K562 (cell line): ENCODE data around the gene YARS1. TPM values are rescaled to one million over a fixed set of nuclear protein-coding genes. Genes with fewer than 3 reads are reported as not detected.

Experiments used
- ATF1 ChIP-seq, 2 experiments: fragments of 450-650 bp in 1 of 2; IDR thresholded peaks; 2 replicates each; pipeline ENCODE4 v1.6.1; 2016; ENCODE audit warnings: missing compliant biosample characterization in 1 of 2, missing genetic modification characterization in 1 of 2
- CBX3 ChIP-seq, 2 experiments: IDR thresholded peaks; 1 replicate in 1 of 2; 2 replicates in 1 of 2; pipeline ENCODE4 v1.6.1; 2012; ENCODE audit warnings: inconsistent platforms in 2 of 2, low read length in 2 of 2, borderline replicate concordance in 1 of 2, control low read depth in 1 of 2
- CHD1 ChIP-seq: fragments of 200-600 bp; sonication (generic); IDR thresholded peaks from one replicate; pipeline ENCODE4 v1.6.1; 2012; ENCODE audit warnings: mild to moderate bottlenecking, moderate library complexity, low read length, inconsistent platforms
- FOXA3 ChIP-seq, 2 experiments: fragments of 450-650 bp in 1 of 2; sonication (generic) in 1 of 2; formaldehyde crosslinking; IDR thresholded peaks in 1 of 2; conservative IDR thresholded peaks in 1 of 2; 2 replicates each; pipeline versions ENCODE4 v1.4.0 to v1.8.0; 2020 to 2022; ENCODE audit warnings: mild to moderate bottlenecking in 2 of 2, missing genetic modification reagents in 1 of 2
- FOXK1 ChIP-seq: sonication (generic); formaldehyde crosslinking; IDR thresholded peaks from 2 replicates; pipeline ENCODE4 v1.8.0; 2022; ENCODE audit warnings: missing genetic modification reagents, mild to moderate bottlenecking, borderline replicate concordance
- HMGN3 ChIP-seq: IDR thresholded peaks from 2 replicates; pipeline ENCODE4 v1.6.1; 2011; ENCODE audit warnings: borderline replicate concordance, low read depth, mild to moderate bottlenecking, mixed read lengths, low read length; ENCODE audit not compliant: insufficient read length; ENCODE audit errors: extremely low read depth
- HNRNPK ChIP-seq: fragments of 200-400 bp; formaldehyde crosslinking; IDR thresholded peaks from one replicate; pipeline ENCODE4 v1.6.1; 2018; ENCODE audit warnings: mild to moderate bottlenecking, low read depth, low read length; ENCODE audit not compliant: poor library complexity, severe bottlenecking
- KHSRP ChIP-seq: fragments of 450-650 bp; IDR thresholded peaks from 2 replicates; pipeline ENCODE4 v1.6.1; 2017
- LARP7 ChIP-seq: fragments of 450-650 bp; IDR thresholded peaks from 2 replicates; pipeline ENCODE4 v1.6.1; 2016
- TEAD1 ChIP-seq, 2 experiments: fragments of 450-650 bp in 1 of 2; sonication (generic) in 1 of 2; formaldehyde crosslinking; IDR thresholded peaks; 2 replicates each; pipeline versions ENCODE4 v1.4.0 to v1.8.0; 2020 to 2022; ENCODE audit warnings: mild to moderate bottlenecking in 2 of 2, missing genetic modification reagents in 1 of 2
- ZBTB5 ChIP-seq: fragments of 450-650 bp; IDR thresholded peaks from 2 replicates; pipeline ENCODE4 v1.6.1; 2017; ENCODE audit warnings: antibody characterized with exemption
- ZNF778 ChIP-seq: fragments of 450-650 bp; formaldehyde crosslinking; IDR thresholded peaks from 2 replicates; pipeline ENCODE4 v1.4.0; 2020; ENCODE audit warnings: mild to moderate bottlenecking, moderate library complexity
- polyA plus RNA-seq, 8 experiments: library from polyadenylated mRNA; depleted of rRNA in 4 of 8; stranded (reverse) in 5 of 8; unstranded in 3 of 8; fragments of >200 nt; fragmentation: Nextera tagmentation in 2 of 8; fragmentation: Illumina TruSeq in 1 of 8; extraction: Ambion mirVana in 2 of 8; extraction: Trizol in 1 of 8; gene quantifications; 2 replicates each; pipeline versions ENCODE4 v1.2.1 to v1.2.3, GENCODE V29; 2011 to 2014; ENCODE audit warnings: inconsistent platforms in 1 of 8, missing spikeins in 1 of 8
- total RNA-seq, 7 experiments: library from RNA; depleted of rRNA in 6 of 7; stranded (reverse); fragments of >200 nt in 6 of 7; fragmentation: Illumina TruSeq in 2 of 7; extraction: Trizol in 2 of 7; gene quantifications; 2 replicates each; pipeline versions ENCODE4 v1.2.1 to v1.2.3, GENCODE V29; 2011 to 2021; ENCODE audit warnings: low replicate concordance in 1 of 7
- TF ChIP-seq, protein P1 (sequence below): conservative IDR thresholded peaks from 2 replicates; pipeline ENCODE4 v1.6.1; 2011; ENCODE audit warnings: low read depth, mild to moderate bottlenecking, low read length; ENCODE audit not compliant: control insufficient read depth
- TF ChIP-seq, protein P2 (sequence below), 2 experiments: fragments of 450-650 bp; IDR thresholded peaks; 2 replicates each; pipeline ENCODE4 v1.6.1; 2016; ENCODE audit warnings: mild to moderate bottlenecking in 2 of 2, borderline replicate concordance in 1 of 2, low read depth in 1 of 2, moderate library complexity in 1 of 2

The YARS1 gene
- total and polyA plus RNA-seq, 9 of the 15 experiments (the other 6 are each of a cell fraction or from before 2014, with no cell fraction given): 66.2 to 336 (median 201) TPM

DNA sequence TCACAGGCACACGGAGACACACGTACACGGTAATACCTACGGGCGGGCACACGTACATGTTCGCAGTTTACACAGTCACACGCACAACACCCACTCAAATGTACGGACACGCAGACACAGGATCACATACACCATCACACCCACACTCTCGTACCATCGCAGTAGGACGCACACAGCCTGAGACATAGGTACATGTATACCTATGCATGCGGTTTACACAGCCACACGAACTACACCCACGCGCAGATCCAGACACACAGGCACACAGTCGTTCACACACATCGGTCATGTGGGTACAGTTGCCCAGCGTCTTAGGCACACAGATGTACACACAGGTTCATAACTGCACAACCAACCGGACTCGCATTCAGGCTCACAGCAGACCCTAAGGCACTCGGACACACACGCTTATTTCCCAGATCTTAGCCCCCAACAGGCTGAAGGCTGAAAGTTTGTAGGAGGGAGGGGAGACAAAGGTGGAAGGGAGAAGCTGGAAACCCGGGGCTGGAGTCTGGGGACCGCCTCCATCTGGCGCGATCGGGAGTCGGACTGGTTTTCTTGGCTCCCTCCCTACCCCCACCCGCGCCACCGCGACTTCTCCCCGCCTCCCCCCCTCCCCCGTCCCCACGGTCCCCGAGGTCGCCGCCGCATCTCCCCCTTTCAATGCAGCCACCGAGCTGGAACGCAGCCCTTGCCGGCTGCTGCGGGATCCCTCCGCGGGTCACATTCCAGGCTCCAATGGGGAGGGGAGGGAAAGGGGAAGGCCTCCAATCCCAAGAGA, 62.7 kb downstream of the YARS1 start (continued):
- TF ChIP-seq, protein P1, sequence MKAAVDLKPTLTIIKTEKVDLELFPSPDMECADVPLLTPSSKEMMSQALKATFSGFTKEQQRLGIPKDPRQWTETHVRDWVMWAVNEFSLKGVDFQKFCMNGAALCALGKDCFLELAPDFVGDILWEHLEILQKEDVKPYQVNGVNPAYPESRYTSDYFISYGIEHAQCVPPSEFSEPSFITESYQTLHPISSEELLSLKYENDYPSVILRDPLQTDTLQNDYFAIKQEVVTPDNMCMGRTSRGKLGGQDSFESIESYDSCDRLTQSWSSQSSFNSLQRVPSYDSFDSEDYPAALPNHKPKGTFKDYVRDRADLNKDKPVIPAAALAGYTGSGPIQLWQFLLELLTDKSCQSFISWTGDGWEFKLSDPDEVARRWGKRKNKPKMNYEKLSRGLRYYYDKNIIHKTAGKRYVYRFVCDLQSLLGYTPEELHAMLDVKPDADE: 0 out of 2 replicates have a peak, but pooled peaks have one; percentile 8
- TF ChIP-seq HNRNPK (no peak), ZNF778 (CRISPR knock-in tag) (no peak), CBX3 (IDR thresholded peaks at IDR 0.05; ENCODE audit: borderline replicate concordance in 1 of 2, low read length in 2 of 2) (0 out of 3 replicates have a peak, but pooled peaks of 1 of the 2 experiments have one; percentile 17), TEAD1 (CRISPR knock-in tag; IDR thresholded peaks at IDR 0.05) (no peak), ATF1 (CRISPR knock-in tag; IDR thresholded peaks at IDR 0.05) (no peak), ATF1 (tag; IDR thresholded peaks at IDR 0.05) (peak; percentile 53; the same call in 1 of the 2 replicates), FOXK1 (CRISPR knock-in tag) (peak; percentile 76; the same call in 1 of the 2 replicates), LARP7 (peak; percentile 65; the same call in 1 of the 2 replicates), ZBTB5 (no peak), KHSRP (peak; percentile 31; the same call in 1 of the 2 replicates), HMGN3 (no peak), CHD1 (peak; percentile 95), FOXA3 (CRISPR knock-in tag; conservative IDR thresholded peaks at IDR 0.05 in 1 of 2, IDR thresholded peaks at IDR 0.05 in 1 of 2) (0 out of 4 replicates have a peak, but pooled peaks of 1 of the 2 experiments have one; percentile 61)
- TF ChIP-seq, protein P2, sequence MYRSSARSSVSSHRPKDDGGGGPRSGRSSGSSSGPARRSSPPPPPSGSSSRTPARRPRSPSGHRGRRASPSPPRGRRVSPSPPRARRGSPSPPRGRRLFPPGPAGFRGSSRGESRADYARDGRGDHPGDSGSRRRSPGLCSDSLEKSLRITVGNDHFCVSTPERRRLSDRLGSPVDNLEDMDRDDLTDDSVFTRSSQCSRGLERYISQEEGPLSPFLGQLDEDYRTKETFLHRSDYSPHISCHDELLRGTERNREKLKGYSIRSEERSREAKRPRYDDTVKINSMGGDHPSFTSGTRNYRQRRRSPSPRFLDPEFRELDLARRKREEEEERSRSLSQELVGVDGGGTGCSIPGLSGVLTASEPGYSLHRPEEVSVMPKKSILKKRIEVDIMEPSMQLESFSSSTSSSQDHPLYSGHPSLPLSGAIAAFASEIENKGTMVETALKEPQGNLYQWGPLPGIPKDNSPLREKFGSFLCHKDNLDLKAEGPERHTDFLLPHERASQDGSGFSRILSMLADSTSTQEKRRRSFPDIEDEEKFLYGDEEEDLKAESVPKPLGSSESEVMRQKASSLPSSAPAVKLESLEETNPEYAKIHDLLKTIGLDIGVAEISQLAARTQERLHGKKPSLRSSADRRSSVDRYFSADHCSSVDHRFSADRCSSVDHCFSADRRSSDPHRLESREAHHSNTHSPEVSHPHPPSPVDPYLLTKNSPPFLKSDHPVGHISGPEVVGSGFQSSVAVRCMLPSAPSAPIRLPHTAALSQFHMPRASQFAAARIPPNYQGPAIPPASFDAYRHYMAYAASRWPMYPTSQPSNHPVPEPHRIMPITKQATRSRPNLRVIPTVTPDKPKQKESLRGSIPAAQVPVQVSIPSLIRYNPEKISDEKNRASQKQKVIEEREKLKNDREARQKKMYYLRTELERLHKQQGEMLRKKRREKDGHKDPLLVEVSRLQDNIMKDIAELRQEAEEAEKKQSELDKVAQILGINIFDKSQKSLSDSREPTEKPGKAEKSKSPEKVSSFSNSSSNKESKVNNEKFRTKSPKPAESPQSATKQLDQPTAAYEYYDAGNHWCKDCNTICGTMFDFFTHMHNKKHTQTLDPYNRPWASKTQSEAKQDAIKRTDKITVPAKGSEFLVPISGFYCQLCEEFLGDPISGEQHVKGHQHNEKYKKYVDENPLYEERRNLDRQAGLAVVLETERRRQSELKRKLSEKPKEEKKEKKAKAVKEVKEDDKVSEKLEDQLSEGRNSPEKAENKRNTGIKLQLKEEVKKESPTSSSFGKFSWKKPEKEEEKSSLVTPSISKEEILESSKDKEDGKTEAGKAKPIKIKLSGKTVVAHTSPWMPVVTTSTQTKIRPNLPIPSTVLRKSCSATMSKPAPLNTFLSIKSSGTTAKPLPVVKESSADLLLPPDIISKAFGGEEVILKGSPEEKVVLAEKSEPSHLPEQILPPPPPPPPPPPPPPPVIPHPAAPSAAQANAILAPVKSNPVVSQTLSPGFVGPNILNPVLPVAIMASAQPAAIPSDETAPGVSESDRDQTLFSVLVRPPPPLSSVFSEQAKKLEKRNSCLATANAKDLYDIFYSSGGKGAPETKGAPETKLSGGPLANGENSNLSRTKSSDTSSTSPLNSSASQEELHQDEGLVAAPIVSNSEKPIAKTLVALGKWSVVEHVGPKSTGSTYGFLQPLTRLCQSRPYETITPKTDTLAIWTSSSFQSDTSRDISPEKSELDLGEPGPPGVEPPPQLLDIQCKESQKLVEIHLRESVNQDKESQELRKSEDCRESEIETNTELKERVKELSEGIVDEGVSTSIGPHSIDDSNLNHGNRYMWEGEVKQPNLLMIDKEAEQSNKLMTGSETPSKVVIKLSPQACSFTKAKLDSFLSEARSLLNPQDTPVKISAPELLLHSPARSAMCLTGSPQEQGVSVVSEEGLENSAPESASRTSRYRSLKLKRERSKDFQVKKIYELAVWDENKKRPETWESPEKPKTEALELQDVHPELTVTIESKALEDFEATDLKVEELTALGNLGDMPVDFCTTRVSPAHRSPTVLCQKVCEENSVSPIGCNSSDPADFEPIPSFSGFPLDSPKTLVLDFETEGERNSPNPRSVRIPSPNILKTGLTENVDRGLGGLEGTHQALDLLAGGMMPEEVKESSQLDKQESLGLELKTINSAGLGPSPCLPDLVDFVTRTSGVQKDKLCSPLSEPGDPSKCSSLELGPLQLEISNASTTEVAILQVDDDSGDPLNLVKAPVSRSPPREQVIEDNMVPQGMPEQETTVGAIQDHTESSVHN (IDR thresholded peaks at IDR 0.05; ENCODE audit: borderline replicate concordance in 1 of 2, low read depth in 1 of 2): no peak
